K562 (cell line): ENCODE measurements around the gene ADAM19. TPM values are rescaled to one million over a fixed set of nuclear protein-coding genes. Genes with fewer than 3 reads are reported as not detected.
A peak's percentile ranks its signal among the peaks of the same experiment; 100 is the strongest.

Source experiments
- CHD1 ChIP-seq: fragments of 200-600 bp; sonication (generic); IDR thresholded peaks from one replicate; pipeline ENCODE4 v1.6.1; 2012; ENCODE audit warnings: mild to moderate bottlenecking, moderate library complexity, low read length, inconsistent platforms
- CUX1 ChIP-seq: fragments of 200-800 bp; sonication (Bioruptor generic); IDR thresholded peaks from 2 replicates; pipeline ENCODE4 v1.6.1; 2016; ENCODE audit warnings: missing genetic modification characterization, missing compliant biosample characterization
- GATAD2A ChIP-seq: fragments of 450-650 bp; IDR thresholded peaks from 2 replicates; pipeline ENCODE4 v1.6.1; 2017
- NCOR1 ChIP-seq: fragments of 450-650 bp; IDR thresholded peaks from 2 replicates; pipeline ENCODE4 v1.6.1; 2016; ENCODE audit warnings: mild to moderate bottlenecking, moderate library complexity
- NR4A1 ChIP-seq, 2 experiments: fragments of 250-450 bp in 1 of 2; fragments of 450-650 bp in 1 of 2; sonication (Bioruptor Pico) in 1 of 2; IDR thresholded peaks; 2 replicates each; pipeline versions ENCODE4 v1.4.0 to v1.6.1; 2016 to 2020; ENCODE audit warnings: mild to moderate bottlenecking in 2 of 2, missing compliant biosample characterization in 1 of 2, missing genetic modification characterization in 1 of 2, moderate library complexity in 1 of 2
- TCF3 ChIP-seq: sonication (generic); formaldehyde crosslinking; IDR thresholded peaks from 2 replicates; pipeline ENCODE4 v1.4.0; 2020; ENCODE audit warnings: mild to moderate bottlenecking, missing genetic modification reagents
- TEAD1 ChIP-seq, 2 experiments: fragments of 450-650 bp in 1 of 2; sonication (generic) in 1 of 2; formaldehyde crosslinking; IDR thresholded peaks; 2 replicates each; pipeline versions ENCODE4 v1.4.0 to v1.8.0; 2020 to 2022; ENCODE audit warnings: mild to moderate bottlenecking in 2 of 2, missing genetic modification reagents in 1 of 2
- UBTF ChIP-seq, 2 experiments: IDR thresholded peaks; 2 replicates each; pipeline ENCODE4 v1.6.1; 2012; ENCODE audit warnings: improper control_type of control experiment in 2 of 2, low read depth in 2 of 2, low read length in 2 of 2, borderline replicate concordance in 1 of 2
- ZBTB9 ChIP-seq: fragments of 450-650 bp; formaldehyde crosslinking; IDR thresholded peaks from 2 replicates; pipeline ENCODE4 v1.4.0; 2020; ENCODE audit warnings: mild to moderate bottlenecking, moderate library complexity
- ZNF184 ChIP-seq: sonication (generic); formaldehyde crosslinking; IDR thresholded peaks from 2 replicates; pipeline ENCODE4 v1.5.0; 2020; ENCODE audit warnings: missing genetic modification reagents
- ZNF778 ChIP-seq: fragments of 450-650 bp; formaldehyde crosslinking; IDR thresholded peaks from 2 replicates; pipeline ENCODE4 v1.4.0; 2020; ENCODE audit warnings: mild to moderate bottlenecking, moderate library complexity
- ZNF830 ChIP-seq: fragments of 250-450 bp; sonication (Bioruptor Pico); IDR thresholded peaks from 2 replicates; pipeline ENCODE4 v1.5.0; 2021; ENCODE audit warnings: mild to moderate bottlenecking
- polyA plus RNA-seq, 8 experiments: library from polyadenylated mRNA; depleted of rRNA in 4 of 8; stranded (reverse) in 5 of 8; unstranded in 3 of 8; fragments of >200 nt; fragmentation: Nextera tagmentation in 2 of 8; fragmentation: Illumina TruSeq in 1 of 8; extraction: Ambion mirVana in 2 of 8; extraction: Trizol in 1 of 8; gene quantifications; 2 replicates each; pipeline versions ENCODE4 v1.2.1 to v1.2.3, GENCODE V29; 2011 to 2014; ENCODE audit warnings: inconsistent platforms in 1 of 8, missing spikeins in 1 of 8
- total RNA-seq, 7 experiments: library from RNA; depleted of rRNA in 6 of 7; stranded (reverse); fragments of >200 nt in 6 of 7; fragmentation: Illumina TruSeq in 2 of 7; extraction: Trizol in 2 of 7; gene quantifications; 2 replicates each; pipeline versions ENCODE4 v1.2.1 to v1.2.3, GENCODE V29; 2011 to 2021; ENCODE audit warnings: low replicate concordance in 1 of 7
- TF ChIP-seq, protein P1 (sequence below): fragments of 450-650 bp; formaldehyde crosslinking; IDR thresholded peaks from 2 replicates; pipeline ENCODE4 v1.4.0; 2020; ENCODE audit warnings: mild to moderate bottlenecking, moderate library complexity

ADAM19 gene
- total and polyA plus RNA-seq, 9 of the 15 experiments (the other 6 are each of a cell fraction or from before 2014, with no cell fraction given) = 0.11 to 1.1 (median 0.43) TPM

DNA sequence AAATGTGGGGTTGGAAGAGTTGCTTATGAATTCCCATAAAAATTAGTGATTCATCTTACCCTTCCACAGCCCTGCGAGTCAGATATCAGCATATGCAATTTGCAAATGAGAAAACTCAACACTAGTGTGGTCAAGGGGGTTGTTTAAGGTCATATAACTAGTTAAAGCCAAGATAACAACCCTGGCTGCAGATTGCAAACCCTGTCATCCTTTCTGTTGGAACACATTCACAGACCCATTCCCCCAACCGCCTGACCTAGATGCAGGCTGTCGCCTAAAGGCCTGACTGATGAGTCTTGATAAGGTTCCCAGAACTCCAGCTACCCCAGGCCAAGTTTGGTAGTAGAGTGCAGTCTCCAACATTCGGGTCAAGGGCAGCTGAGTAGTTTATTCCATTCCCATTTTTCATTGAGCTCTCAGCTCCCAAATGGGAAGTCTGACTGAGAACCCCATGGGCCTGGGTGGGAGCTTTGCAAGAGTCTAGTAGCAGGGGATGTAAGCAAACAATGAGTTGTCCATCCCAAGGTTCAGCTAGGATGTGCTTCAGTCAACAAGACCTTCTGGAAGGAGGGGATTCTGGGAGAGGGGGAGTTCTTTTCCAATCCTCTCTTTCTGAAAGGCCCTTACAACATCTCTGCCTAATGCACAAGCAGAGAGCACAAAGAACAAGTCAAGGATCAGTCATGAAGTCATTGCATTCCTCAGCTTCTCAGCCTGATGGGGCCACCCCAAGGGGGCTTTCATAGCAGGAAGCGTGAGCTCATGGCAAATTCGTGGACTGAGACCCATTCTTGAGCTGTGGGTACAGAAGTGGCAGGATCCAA lies 40.3 kb downstream of the ADAM19 start (continued):
- TF ChIP-seq ZNF778 (CRISPR knock-in tag) = no peak
- TF ChIP-seq TCF3 (CRISPR knock-in tag) = peak; percentile 59
- TF ChIP-seq CUX1 (CRISPR knock-in tag) = no peak
- TF ChIP-seq GATAD2A = no peak
- TF ChIP-seq ZNF184 = no peak
- no peak for TF ChIP-seq CHD1
- no peak for TF ChIP-seq ZBTB9 (CRISPR knock-in tag)
- TF ChIP-seq NCOR1 = peak; percentile 70; the same call in 1 of the 2 replicates
- TF ChIP-seq UBTF (IDR thresholded peaks at IDR 0.05; ENCODE audit: borderline replicate concordance in 1 of 2, low read depth in 2 of 2, low read length in 2 of 2) = 0 out of 4 replicates have a peak, but pooled peaks of 1 of the 2 experiments have one; percentile 27
- no peak for TF ChIP-seq TEAD1 (CRISPR knock-in tag; IDR thresholded peaks at IDR 0.05)
- TF ChIP-seq ZNF830 (CRISPR knock-in tag) = no peak
- TF ChIP-seq, protein P1, sequence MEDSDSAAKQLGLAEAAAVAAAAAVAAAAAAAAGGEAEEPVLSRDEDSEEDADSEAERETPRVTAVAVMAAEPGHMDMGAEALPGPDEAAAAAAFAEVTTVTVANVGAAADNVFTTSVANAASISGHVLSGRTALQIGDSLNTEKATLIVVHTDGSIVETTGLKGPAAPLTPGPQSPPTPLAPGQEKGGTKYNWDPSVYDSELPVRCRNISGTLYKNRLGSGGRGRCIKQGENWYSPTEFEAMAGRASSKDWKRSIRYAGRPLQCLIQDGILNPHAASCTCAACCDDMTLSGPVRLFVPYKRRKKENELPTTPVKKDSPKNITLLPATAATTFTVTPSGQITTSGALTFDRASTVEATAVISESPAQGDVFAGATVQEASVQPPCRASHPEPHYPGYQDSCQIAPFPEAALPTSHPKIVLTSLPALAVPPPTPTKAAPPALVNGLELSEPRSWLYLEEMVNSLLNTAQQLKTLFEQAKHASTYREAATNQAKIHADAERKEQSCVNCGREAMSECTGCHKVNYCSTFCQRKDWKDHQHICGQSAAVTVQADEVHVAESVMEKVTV (CRISPR knock-in tag) = no peak
- no peak for TF ChIP-seq NR4A1 (CRISPR knock-in tag; IDR thresholded peaks at IDR 0.05)
- TF ChIP-seq NR4A1 (tag; IDR thresholded peaks at IDR 0.05) = peak; percentile 90
